Eye (tissue), 1 donor: Measurements from ENCODE around the gene SLC25A1.

Experiments used
- DNase-seq: peaks from one replicate; pipeline ENCODE4 v3.0.0-alpha.2; 2015

SLC25A1 gene

DNA sequence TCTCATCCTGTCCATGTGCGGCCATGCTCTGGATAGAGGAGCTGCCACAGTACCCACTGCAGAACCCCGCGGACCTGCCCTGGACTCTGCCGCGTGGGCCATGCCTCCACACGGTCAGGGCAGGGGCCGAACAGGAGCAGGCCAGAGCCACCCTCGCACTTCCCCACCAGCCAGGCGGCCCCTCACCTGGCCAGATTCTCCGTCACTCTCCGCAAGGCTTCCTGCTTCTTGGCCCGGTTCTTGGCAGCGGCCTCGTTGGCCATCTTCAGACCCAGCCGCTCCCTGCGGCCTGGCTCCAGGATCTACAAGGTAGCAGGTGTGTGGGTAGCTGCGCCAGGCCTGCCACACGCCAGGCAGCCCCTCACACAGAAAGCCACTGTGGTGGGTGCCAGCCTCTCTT is 43.7 kb downstream of the SLC25A1 start:
- DNase-seq, result no peak

DNA sequence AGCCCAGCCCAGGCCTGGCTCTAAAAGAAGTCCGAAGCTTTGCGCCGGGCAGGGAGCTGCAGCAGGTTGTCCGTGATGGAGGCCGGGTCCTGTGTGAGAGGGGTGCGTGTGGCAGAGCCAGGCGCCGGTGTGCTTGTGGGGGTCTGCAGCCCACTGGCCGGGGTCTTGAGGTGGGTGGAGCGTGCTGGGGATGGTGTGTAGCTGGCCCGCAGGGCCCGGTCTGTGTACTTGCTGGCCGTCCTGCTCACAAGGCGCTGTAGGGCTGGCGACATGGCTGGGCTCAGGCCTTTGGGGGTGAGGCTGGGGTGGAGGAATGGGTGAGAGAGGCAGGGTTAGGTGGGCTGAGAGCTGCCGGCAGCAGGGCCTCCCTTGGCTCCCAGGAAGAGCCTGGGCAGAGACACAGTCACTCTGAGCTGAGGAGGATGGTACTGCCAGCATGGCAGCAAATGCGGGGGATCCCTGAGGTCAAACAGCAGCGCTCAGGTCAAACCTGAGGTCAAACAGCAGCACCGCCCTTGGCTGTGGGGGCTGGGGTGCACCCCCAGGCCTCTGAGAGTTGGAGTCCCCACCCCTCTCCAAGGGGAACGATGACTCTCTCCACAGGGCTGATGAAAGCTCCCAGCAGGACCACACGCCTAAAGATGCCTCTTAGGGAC is 44.2 kb downstream of the SLC25A1 start:
- DNase-seq, result no peak

- no peak for DNase-seq
Observed at GRCh38 chr22:19133561-19133960, 45.0 kb downstream of the SLC25A1 start.

DNA sequence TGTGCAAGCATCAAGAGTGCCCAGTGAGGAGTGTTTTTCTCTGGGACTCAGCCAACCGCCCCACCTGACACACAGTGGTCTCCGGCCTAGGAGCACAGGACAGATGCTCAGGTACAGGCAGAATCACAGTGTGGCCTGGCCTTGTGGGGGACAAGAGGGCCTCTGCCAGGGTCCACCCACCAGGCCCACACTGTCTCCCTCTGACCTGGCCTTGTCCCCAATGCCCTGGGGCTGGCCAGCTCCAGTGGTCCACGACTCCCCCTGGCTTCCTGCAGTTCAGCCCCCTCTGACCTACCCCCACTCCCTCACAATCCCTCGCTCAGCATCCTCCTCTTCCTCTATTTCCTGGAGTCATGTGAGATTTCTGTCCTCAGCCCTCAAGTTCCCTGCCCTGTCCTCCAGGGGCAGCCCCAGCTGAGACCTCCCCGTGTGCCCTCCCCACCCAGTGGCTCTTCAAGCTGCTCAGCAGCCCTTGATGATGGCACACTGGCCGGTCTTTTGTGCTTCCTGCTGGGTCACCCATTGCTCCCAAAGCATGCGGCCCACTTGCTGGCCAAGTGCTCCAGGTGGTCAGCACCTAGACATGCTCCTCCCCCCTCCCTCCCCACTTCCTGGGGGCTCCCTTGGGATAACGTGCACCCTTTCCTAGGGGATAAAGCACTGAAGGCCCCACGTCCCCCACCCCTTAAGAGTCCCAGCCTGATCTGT is 45.7 kb downstream of the SLC25A1 start:
- DNase-seq, result no peak

DNA sequence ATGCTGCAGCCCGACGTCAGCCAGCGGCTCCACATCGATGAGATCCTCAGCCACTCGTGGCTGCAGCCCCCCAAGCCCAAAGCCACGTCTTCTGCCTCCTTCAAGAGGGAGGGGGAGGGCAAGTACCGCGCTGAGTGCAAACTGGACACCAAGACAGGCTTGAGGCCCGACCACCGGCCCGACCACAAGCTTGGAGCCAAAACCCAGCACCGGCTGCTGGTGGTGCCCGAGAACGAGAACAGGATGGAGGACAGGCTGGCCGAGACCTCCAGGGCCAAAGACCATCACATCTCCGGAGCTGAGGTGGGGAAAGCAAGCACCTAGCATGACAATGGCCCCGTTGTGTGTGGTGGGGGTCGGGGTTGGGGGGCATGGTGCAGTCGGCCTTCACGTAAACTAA is 46.4 kb downstream of the SLC25A1 start:
- no peak for DNase-seq

- no peak for DNase-seq
Observed at GRCh38 chr22:19131685-19132015, 46.9 kb downstream of the SLC25A1 start.

GRCh38 chr22:19130959-19131684 is 47.4 kb downstream of the SLC25A1 start, which contains the start of gene TSSK2:
TSS of gene TSSK2 (plus strand) at chr22:19131308. CDS start at chr22:19131400, 92 bp downstream.
- no peak for DNase-seq

DNA sequence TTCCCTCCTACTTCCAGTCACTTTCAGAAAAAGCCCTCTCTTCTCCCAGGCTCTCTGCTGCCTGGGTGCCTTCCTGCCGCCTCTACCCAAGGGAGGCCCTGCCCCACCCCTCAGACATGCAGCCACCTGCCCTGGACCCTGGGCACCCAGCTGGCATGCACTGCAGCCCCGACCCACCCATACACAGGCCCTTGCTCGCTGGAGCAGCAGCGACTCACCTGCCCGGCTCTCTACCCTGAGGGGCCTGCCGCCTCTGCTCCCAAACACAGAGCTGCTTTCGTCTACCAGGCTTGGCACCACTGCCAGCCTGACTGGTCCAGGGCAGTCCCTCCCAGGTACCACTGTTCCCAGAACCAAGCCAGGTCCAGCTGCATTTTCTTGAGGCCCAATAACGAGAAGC is 48.7 kb downstream of the SLC25A1 start:
- no peak for DNase-seq

DNA sequence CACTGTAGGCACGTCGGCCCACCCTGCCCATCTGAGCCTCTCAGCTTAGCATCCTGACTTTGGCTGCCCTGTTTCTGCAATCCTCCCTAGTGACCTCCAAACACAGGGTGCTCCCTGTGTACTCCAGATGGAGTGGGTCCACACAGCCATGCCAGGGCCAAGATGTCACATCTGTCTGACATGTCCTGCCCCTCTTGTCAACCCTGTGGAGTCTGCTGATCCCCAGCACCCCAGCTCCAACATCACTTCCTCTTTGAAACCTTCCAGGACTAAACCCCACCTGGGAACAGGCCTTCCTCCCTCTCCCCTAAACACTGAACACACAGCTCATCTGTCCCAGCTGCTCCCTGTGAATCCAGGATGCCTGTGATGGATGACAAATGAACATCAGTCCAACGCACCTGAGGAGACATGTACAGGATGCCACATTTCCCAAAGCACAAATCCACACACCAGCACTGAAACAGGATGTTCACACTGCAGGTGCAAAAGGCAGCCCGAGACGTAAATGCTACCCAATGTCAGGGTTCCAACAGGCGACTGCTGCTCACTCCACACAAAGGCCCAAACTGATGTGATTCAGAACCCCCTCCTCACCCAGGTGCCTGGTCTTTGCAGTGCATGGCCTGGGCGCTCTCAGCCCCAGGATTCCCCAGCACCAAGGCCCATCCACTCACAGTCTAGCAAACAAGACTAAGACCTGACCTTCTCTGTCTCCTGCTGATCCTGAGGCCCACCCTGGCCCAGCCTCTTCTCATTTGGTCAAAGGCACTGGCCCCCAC is 49.4 kb downstream of the SLC25A1 start:
- DNase-seq, result no peak

GRCh38 chr22:19128009-19128401 is 50.5 kb downstream of the SLC25A1 start:
- no peak for DNase-seq

DNA sequence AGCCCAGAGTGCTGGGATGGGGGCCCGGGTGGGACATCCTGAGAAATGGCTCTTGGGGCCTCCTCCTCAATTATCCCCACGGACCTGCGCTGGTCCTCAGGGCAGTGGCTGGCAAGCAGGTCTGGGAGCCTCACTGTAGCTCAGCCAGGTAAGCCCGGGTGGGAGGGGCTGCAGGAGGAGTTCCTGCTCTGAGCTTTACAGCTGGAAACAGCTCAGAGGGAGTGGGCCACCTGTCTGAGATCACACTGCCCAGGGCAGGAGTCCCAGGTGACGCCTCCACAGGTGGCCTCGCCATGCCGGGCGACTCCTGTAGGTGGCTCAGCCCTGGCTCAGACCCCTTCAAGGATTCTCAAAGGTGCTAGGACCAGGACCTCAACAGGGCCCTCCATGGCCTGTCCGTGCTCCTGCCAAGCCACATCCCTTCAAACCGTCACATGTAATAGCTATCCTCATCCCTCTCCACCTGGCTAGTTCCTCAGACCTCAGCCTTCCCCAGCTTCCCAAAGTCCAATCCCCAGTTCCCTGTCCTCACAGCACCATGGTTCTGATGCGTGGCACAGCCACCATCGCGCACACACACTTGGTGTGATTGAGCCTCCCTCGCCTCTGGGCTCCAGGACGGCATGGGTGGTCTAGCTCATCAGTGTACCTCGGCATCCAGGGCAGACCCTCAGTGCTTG is 51.1 kb downstream of the SLC25A1 start:
- DNase-seq, result no peak

- no peak for DNase-seq
Observed at GRCh38 chr22:19126309-19127273, 51.9 kb downstream of the SLC25A1 start.
